HCT116 (cell line): ENCODE measurements around the gene ABHD4.

ENCODE experiments used
- CBX3 ChIP-seq: IDR thresholded peaks from 2 replicates; pipeline ENCODE4 v1.6.1; 2012; ENCODE audit warnings: low read depth
- EGR1 ChIP-seq: IDR thresholded peaks from 2 replicates; pipeline ENCODE4 v1.6.1; 2012; ENCODE audit warnings: low read depth
- ELF1 ChIP-seq: IDR thresholded peaks from 2 replicates; pipeline ENCODE4 v1.6.1; 2012; ENCODE audit warnings: low read depth, borderline replicate concordance
- EZH2 ChIP-seq: fragments of 200-600 bp; sonication (generic); IDR thresholded peaks from 2 replicates; pipeline ENCODE4 v1.6.1; 2017; ENCODE audit warnings: antibody characterized with exemption, mixed run types
- EZH2phosphoT487 ChIP-seq: fragments of 200-600 bp; IDR thresholded peaks from 2 replicates; pipeline ENCODE4 v1.6.1; 2018; ENCODE audit warnings: antibody characterized with exemption, borderline replicate concordance
- JUND ChIP-seq: IDR thresholded peaks from 2 replicates; pipeline ENCODE4 v1.6.1; 2012
- POLR2A ChIP-seq: IDR thresholded peaks from 2 replicates; pipeline ENCODE4 v1.7.0; 2011; ENCODE audit warnings: borderline replicate concordance; ENCODE audit not compliant: insufficient read depth, insufficient read length; ENCODE audit errors: extremely low read depth
- POLR2AphosphoS5 ChIP-seq: IDR thresholded peaks from 2 replicates; pipeline ENCODE4 v1.6.1; 2011; ENCODE audit warnings: mild to moderate bottlenecking, low read depth, low read length, moderate library complexity
- RAD21 ChIP-seq: IDR thresholded peaks from 2 replicates; pipeline ENCODE4 v1.6.1; 2012; ENCODE audit warnings: low read depth, mild to moderate bottlenecking
- SIN3A ChIP-seq: IDR thresholded peaks from 2 replicates; pipeline ENCODE4 v1.6.1; 2012; ENCODE audit warnings: low read depth
- SP1 ChIP-seq: IDR thresholded peaks from 2 replicates; pipeline ENCODE4 v1.6.1; 2012; ENCODE audit warnings: low read depth
- TF ChIP-seq, protein P1 (sequence below), 3 experiments: fragments of 200-600 bp in 1 of 3; sonication (generic) in 1 of 3; IDR thresholded peaks in 2 of 3; conservative IDR thresholded peaks in 1 of 3; 2 replicates each; pipeline ENCODE4 v1.5.1; 2012 to 2017; ENCODE audit warnings: low read depth in 2 of 3, low read length in 2 of 3, antibody characterized with exemption in 1 of 3, borderline replicate concordance in 1 of 3, control low read depth in 1 of 3, mild to moderate bottlenecking in 1 of 3, mixed read lengths in 1 of 3, mixed run types in 1 of 3, moderate library complexity in 1 of 3; ENCODE audit not compliant: insufficient read depth in 1 of 3
- TF ChIP-seq, protein P2 (sequence below): IDR thresholded peaks from 2 replicates; pipeline ENCODE4 v1.6.1; 2012

DNA sequence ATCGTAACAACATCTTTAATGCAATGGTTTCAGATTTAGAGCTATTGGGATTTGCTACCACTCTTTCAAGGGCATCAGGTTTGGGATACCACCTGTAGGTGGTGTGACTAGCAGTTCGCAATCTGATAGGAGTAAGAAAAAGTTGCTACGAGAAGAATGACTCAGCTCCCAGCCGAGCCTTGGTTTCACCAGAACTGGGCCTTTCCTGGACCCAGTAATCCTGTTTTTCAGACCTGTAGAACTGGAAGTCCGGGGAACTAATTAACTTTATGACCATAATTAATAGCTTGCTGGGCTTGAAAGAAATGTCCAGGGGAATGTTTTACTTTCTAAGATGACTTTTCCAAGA lies 770 bp downstream of the ABHD4 start:
- TF ChIP-seq, protein P1, sequence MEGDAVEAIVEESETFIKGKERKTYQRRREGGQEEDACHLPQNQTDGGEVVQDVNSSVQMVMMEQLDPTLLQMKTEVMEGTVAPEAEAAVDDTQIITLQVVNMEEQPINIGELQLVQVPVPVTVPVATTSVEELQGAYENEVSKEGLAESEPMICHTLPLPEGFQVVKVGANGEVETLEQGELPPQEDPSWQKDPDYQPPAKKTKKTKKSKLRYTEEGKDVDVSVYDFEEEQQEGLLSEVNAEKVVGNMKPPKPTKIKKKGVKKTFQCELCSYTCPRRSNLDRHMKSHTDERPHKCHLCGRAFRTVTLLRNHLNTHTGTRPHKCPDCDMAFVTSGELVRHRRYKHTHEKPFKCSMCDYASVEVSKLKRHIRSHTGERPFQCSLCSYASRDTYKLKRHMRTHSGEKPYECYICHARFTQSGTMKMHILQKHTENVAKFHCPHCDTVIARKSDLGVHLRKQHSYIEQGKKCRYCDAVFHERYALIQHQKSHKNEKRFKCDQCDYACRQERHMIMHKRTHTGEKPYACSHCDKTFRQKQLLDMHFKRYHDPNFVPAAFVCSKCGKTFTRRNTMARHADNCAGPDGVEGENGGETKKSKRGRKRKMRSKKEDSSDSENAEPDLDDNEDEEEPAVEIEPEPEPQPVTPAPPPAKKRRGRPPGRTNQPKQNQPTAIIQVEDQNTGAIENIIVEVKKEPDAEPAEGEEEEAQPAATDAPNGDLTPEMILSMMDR (IDR thresholded peaks at IDR 0.05 in 2 of 3, conservative IDR thresholded peaks at IDR 0.05 in 1 of 3; ENCODE audit: borderline replicate concordance in 1 of 3, insufficient read depth in 1 of 3, low read depth in 2 of 3, low read length in 2 of 3): peak in 2 of 3 experiments; percentile 15 to 17; a peak in 2 of 6 replicates
- no peak for TF ChIP-seq POLR2A
- no peak for TF ChIP-seq JUND
- TF ChIP-seq EZH2: no peak
- TF ChIP-seq, protein P2, sequence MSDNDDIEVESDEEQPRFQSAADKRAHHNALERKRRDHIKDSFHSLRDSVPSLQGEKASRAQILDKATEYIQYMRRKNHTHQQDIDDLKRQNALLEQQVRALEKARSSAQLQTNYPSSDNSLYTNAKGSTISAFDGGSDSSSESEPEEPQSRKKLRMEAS: no peak
- TF ChIP-seq POLR2AphosphoS5: no peak
- no peak for TF ChIP-seq EZH2phosphoT487
- TF ChIP-seq SIN3A: no peak
- TF ChIP-seq EGR1: no peak
- TF ChIP-seq ELF1: no peak
- no peak for TF ChIP-seq CBX3
- TF ChIP-seq RAD21: no peak
- TF ChIP-seq SP1: no peak
